Upper lobe of right lung (tissue), 1 donor: Measurements from ENCODE around the gene EFTUD2. TPM values are rescaled to one million over a fixed set of nuclear protein-coding genes. Genes with fewer than 3 reads are reported as not detected.

Experiments
- ATAC-seq: fragments of 200-7000 bp; cut with Tn5 transposase; one replicate; pipeline ENCODE4 v1.9.1; 2020; ENCODE audit warnings: mild to moderate bottlenecking, moderate library complexity
- DNase-seq: peaks from one replicate; pipeline ENCODE4 v3.0.0-alpha.2; 2020
- H3K27ac ChIP-seq: fragments of 200-600 bp; one replicate; pipeline ENCODE4 v1.8.0; 2022
- H3K27me3 ChIP-seq: fragments of 200-600 bp; one replicate; pipeline ENCODE4 v1.8.0; 2022; ENCODE audit warnings: mild to moderate bottlenecking
- H3K36me3 ChIP-seq: fragments of 200-600 bp; one replicate; pipeline ENCODE4 v1.8.0; 2022
- H3K4me1 ChIP-seq: fragments of 200-600 bp; one replicate; pipeline ENCODE4 v1.8.0; 2022
- H3K4me3 ChIP-seq: fragments of 200-600 bp; one replicate; pipeline ENCODE4 v1.8.0; 2022; ENCODE audit warnings: mild to moderate bottlenecking
- H3K9me3 ChIP-seq: fragments of 200-600 bp; one replicate; pipeline ENCODE4 v1.8.0; 2022
- intact Hi-C: fragments of 100-400 bp; cut with DNase I; formaldehyde crosslinking; loops from one replicate; pipeline ENCODE4 v1.11.0; 2022
- total RNA-seq: library from RNA; stranded (reverse); fragmentation: NEBNext Ultra II Directional; extraction: Animal tissue kit (Norgen Biotek cat#: 25700); gene quantifications from one replicate; pipeline ENCODE4 v1.2.1, GENCODE V29; 2021
- TF ChIP-seq, protein P1 (sequence below): fragments of 200-600 bp; IDR thresholded peaks from one replicate; pipeline ENCODE4 v1.8.0; 2022; ENCODE audit warnings: antibody characterized with exemption
- donor health status: DM: no; HTN: yes; CAD: no; lungs with severe emphysema.

EFTUD2 gene
- total RNA-seq, 1 donor from 2014 or later, result 74.4 TPM

DNA sequence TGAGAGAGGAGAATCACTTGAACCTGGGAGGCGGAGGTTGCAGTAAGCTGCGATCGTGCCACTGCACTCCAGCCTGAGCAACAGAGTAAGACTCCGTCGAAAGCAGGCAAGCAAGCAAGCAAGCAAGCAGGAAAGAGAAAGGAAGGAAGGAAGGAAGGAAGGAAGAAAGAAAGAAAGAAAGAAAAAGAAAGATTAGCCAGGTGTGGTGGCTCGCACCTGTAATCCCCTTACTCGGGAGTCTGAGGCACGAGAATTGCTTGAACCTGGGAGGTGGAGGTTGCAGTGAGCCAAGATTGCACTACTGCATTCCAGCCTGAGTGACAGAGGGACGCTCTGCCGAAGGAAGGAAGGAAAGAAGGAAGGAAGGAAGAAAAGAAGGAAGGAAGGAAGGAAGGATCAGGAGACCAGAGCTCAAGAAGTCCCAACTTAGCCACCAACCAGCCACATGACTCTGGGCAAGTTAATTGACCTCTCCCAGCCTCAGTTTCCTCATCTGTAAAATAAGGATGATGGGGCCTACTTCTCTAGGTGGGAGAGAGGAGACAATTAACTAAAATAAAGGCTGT is 9.6 kb upstream of the EFTUD2 start:
- Histone ChIP-seq H3K4me3 (no peak overlapping the region), H3K27me3 (peaks cover 16% of the 10 kb centered on the region), H3K36me3 (no peaks in the 10 kb centered on the region), H3K4me1 (peaks cover 6% of the 10 kb centered on the region), H3K27ac (no peak overlapping the region), H3K9me3 (no peaks in the 10 kb centered on the region)
- no peak for ATAC-seq
- DNase-seq, result no peak
- intact Hi-C loops, result no loop called here
- TF ChIP-seq, protein P1, sequence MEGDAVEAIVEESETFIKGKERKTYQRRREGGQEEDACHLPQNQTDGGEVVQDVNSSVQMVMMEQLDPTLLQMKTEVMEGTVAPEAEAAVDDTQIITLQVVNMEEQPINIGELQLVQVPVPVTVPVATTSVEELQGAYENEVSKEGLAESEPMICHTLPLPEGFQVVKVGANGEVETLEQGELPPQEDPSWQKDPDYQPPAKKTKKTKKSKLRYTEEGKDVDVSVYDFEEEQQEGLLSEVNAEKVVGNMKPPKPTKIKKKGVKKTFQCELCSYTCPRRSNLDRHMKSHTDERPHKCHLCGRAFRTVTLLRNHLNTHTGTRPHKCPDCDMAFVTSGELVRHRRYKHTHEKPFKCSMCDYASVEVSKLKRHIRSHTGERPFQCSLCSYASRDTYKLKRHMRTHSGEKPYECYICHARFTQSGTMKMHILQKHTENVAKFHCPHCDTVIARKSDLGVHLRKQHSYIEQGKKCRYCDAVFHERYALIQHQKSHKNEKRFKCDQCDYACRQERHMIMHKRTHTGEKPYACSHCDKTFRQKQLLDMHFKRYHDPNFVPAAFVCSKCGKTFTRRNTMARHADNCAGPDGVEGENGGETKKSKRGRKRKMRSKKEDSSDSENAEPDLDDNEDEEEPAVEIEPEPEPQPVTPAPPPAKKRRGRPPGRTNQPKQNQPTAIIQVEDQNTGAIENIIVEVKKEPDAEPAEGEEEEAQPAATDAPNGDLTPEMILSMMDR, result no peak

DNA sequence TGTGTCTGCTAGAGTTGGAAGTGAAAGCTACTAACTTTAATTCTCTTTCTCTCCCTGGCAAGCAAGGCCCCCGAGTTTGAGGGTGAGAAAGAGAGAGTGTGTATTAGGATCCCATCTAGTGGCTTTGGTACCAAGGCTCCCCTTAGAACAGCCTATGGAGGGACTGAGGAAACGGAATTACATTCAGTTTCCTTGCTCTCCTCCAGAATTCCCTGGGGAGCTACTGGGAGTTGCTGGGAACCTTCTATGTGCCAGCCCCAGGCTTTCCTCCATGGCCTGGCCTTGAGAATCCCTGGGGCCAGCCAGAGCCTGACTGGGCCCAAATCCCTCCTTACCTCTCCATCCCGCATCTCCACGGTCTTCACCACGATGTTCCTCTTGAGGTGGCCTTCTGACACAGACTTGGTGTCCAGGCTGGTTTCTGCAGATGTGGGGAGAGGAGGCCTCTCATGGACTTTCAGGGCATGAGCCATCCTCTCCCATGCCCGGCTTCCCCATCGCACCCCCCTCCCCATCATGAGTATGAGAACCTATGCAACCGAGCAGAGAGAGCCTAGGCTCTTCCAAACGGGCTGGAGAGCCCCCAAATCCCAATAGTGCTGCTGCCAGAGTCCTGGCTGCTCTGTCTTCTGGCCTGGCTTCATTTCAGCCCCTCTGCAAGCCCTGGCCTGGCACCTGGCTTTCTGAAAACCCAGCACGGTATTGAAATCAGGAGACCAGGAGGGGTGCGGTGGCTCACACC is 8.7 kb upstream of the EFTUD2 start:
- no peak overlapping the region for H3K27ac ChIP-seq
- H3K27me3 ChIP-seq, result peaks cover 16% of the 10 kb centered on the region
- intact Hi-C loops, result no loop called here
- no peak overlapping the region for H3K4me3 ChIP-seq
- TF ChIP-seq, protein P1, result no peak
- no peaks in the 10 kb centered on the region for H3K9me3 ChIP-seq
- H3K36me3 ChIP-seq, result no peaks in the 10 kb centered on the region
- H3K4me1 ChIP-seq, result peaks cover 6% of the 10 kb centered on the region
- no peak for ATAC-seq
- no peak for DNase-seq

DNA sequence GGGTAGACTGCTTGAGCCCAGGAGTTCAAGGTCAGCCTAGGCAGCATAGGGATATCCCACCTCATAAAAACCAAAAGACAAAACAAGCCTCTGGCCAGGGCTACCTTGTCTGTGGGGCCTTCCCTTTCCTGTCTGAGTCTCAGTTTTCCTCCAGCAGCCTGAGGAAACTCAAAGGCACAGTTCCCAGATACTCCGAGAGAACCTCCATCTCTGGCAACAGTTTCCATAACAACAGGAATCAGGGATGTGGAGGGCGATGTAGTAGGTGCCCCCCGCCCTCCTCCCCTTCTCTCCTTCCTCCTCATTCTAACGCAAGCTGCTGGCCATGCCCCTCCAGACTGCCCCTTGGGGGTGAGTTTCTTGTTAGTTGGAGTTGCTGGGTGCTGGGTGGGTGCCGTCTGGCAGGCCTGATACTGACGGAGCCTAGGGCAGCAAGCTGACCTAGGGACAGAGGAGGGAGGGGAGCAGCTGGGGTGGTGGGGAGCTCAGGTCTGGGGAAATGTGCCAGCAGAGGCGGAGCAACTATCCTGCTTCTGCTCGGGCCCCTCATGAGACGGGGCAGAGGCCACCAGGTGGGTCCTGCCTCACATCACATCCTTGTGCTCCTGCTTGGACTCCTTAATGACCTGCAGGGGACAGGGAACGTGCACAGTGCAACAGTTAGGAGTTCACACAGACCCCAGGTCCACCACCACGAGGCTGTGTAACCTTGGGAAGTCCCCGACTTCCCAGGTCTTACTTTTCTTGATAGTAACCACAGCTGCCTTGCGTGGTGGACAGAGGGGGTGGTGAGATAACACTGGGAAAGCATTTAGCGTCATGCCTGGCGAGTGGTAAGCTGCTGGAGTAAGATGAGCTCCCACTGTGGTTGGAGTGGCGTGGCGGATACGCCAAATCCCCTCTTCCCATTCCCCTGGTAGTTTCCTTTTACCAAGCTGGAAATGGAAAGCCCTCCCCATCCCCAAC is 7.8 kb upstream of the EFTUD2 start:
- ATAC-seq, result no peak
- Histone ChIP-seq H3K27ac (no peak overlapping the region), H3K9me3 (no peaks in the 10 kb centered on the region), H3K27me3 (peaks cover 9% of the 10 kb centered on the region), H3K4me1 (peaks cover 6% of the 10 kb centered on the region), H3K4me3 (no peak overlapping the region), H3K36me3 (no peaks in the 10 kb centered on the region)
- intact Hi-C loops, result no loop called here
- no peak for DNase-seq
- TF ChIP-seq, protein P1, result no peak

DNA sequence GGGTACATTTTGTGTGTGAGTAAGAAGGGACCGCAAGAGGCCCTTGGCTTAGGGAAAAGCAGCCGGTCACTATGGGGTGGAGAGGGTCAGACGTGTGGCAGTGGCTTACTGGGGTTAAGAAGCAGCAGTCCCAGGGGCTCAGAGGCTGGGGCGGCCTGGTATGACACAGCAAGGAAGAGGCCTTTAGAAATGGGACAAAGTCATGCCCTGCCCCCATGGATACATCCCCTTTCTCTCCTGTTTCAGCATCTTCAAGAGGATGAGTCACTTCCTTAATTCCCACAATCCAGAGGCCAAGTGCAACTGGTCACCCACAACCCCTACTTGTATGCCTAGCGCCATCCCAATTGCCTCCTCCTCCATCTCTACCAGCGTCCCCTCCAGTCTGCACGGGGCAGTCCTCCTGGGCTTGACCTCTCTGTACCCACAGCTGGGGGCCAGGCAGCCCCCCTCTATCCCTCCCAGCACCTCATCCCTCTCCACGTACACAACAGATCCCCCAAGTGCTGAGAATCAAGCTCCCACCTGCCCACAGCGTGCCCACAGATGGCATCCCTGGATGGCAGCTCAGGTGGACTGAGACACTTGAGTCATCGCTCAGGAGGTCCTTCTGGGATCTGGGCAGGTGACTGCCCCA is 6.9 kb upstream of the EFTUD2 start:
- Histone ChIP-seq H3K27ac (no peak overlapping the region), H3K36me3 (no peaks in the 10 kb centered on the region), H3K4me3 (no peak overlapping the region), H3K9me3 (no peaks in the 10 kb centered on the region), H3K4me1 (peaks cover 3% of the 10 kb centered on the region), H3K27me3 (no peaks in the 10 kb centered on the region)
- TF ChIP-seq, protein P1, result no peak
- DNase-seq, result no peak
- peak; percentile 44 for ATAC-seq
- intact Hi-C loops, result no loop called here
